ENCODE results near the gene BEST2.

Gene BEST2

DNA sequence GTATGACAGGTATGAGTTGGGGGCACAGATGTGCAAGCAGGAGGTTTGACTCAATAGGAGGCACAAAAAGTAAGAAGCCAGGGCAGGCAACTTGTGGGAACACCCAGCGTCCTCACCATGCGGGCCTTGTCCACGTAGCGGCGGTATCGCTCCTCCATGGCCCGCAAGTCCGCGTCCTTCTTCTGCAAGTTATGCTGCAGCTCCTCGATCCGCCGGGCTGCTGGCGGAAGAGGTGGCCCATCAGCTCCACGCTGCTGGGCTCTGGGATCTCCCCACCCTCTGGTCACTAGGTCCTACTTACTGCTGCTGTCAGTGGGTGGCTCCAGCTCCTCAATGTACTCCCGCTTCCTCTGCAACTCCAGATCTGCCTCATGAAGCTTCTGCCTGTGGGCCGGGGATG, 13.1 kb downstream of the BEST2 start:
- H3K4me3 ChIP-seq (ENCODE audit: low read depth, low read length): no peak overlapping the region
- DNase-seq (ENCODE audit: low read depth): no peak

- no peak for DNase-seq (ENCODE audit: low read depth)
- H3K4me3 ChIP-seq (ENCODE audit: low read depth, low read length): peak overlapping the region; percentile 57
Measured at GRCh38 chr19:12766051-12766521, 14.5 kb downstream of the BEST2 start.

DNA sequence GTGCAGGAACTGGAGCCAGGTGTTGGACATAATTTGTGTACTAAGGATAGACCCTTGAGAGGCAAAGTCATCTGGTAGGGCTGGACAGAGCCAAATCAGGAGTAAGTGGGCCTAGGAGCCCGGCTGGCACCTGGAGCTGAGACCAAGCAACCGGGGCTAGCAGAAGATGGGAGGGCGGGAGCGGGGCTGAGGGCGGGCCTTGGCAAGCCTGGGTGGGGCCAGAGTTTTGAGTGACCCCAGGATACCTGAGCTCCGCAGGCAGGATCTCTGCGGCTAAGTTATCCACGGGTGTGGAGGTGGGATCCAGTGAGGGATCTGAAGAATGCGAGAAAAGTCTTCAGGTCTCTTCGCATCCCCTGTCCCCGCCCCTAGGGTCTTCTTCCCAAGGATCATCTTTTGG, 15.6 kb downstream of the BEST2 start:
- DNase-seq (ENCODE audit: low read depth): no peak
- H3K4me3 ChIP-seq (ENCODE audit: low read depth, low read length): no peak overlapping the region

DNA sequence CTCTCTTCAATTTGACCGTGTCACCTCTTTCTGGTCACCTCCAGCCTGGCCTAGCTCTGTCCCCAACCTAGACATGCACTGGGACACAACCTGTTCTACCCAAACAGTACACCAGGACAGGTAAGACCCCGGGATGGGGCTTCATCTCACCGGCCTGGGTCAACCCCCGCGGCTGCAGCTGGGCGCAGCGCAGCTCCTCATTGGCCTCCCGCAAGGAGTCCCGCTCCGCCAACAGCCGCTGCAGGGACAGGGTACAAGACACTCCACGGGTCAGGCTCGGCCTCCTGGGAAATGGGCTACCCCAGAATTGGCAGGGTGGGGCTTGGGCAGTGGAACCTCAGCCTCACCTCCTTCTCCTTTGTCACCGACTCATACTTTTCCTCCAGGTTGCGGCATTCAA, 16.1 kb downstream of the BEST2 start:
- H3K4me3 ChIP-seq (ENCODE audit: low read depth, low read length): no peak overlapping the region
- DNase-seq (ENCODE audit: low read depth): no peak

- DNase-seq (ENCODE audit: low read depth): no peak
- H3K4me3 ChIP-seq (ENCODE audit: low read depth, low read length): no peak overlapping the region
Measured at GRCh38 chr19:12769689-12770088, 18.1 kb downstream of the BEST2 start.

- no peak for DNase-seq (ENCODE audit: low read depth)
- H3K4me3 ChIP-seq (ENCODE audit: low read depth, low read length): no peak overlapping the region
Measured at GRCh38 chr19:12770922-12771321, 19.3 kb downstream of the BEST2 start.

GRCh38 chr19:12772323-12772722, 20.7 kb downstream of the BEST2 start:
- no peak for DNase-seq (ENCODE audit: low read depth)
- no peak overlapping the region for H3K4me3 ChIP-seq (ENCODE audit: low read depth, low read length)

DNA sequence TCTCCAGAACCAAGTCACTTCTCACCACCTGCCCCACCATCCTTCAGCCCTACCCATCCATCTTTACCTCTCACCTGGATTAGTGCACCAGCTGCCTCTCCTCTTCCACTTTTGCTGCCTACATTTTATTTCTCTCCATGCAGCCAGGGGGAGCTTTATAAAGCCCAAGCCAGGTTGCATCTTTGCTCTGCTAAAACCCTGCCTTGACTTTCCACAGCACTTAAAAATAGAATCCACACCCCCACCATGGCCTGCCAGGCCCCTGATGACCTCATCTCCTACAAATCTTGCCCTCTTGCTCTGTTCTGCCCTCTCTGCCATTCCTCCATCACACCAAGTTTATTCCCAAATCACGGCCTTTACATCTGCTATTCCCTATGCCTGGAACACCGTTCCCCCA, 22.0 kb downstream of the BEST2 start:
- no peak for DNase-seq (ENCODE audit: low read depth)
- H3K4me3 ChIP-seq (ENCODE audit: low read depth, low read length): no peak overlapping the region

DNA sequence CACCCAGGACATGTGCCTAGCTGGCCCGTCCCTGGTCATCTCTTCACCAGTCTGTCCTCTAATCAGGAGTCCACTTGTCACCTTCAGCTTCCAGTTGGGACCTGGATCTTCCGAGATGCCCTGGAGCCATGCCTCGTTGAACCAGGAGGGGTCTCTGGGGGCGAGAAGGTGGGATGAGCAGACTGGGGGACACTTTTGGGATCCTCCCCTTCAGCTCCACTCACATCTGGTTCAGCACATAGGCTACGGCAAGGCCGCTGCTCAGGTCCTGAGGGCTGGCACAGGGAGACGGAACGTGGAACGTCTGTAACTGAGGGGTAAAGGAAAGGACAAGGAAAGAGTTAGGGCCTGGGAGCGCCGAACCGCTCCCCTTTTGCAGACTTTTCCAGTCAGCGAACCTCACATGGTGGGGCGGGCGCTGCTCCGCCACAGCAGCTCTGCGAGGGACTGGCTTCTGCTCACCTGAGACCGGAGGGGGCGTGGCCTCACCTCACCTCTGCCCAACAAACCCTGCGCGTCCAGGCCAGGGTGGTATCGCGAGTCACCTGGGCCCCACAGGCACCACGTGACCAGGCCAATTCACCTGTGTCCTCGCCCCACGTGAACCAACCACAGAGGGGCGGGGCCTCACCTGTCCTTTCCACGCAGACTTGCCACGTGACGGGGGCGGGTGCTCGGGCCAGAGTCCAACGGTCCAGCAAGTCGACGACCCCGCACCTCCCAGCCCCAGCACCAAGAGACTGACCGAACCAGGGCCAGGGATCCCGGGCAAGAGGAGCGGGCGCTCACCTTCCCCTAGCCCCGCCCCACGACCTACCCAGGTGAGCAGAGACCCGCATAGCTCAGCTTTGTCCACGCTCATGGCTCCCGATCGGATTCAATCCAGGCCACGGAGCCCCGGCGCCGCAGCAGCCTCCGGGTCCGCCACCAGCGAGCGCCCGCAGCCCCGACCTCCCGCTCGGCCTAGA, 23.3 kb downstream of the BEST2 start, which contains the start of gene HOOK2:
Gene HOOK2, minus strand, starts transcription at position 965 of the 968 bp plus-strand sequence. Its CDS starts 103 bp downstream, at position 862.
- no peak for DNase-seq (ENCODE audit: low read depth)
- H3K4me3 ChIP-seq (ENCODE audit: low read depth, low read length): peak within 1 kb of the TSS; percentile 77

- peak overlapping the region; percentile 61 for H3K4me3 ChIP-seq (ENCODE audit: low read depth, low read length)
- no peak for DNase-seq (ENCODE audit: low read depth)
Measured at GRCh38 chr19:12777217-12778016, 25.8 kb downstream of the BEST2 start.

DNA sequence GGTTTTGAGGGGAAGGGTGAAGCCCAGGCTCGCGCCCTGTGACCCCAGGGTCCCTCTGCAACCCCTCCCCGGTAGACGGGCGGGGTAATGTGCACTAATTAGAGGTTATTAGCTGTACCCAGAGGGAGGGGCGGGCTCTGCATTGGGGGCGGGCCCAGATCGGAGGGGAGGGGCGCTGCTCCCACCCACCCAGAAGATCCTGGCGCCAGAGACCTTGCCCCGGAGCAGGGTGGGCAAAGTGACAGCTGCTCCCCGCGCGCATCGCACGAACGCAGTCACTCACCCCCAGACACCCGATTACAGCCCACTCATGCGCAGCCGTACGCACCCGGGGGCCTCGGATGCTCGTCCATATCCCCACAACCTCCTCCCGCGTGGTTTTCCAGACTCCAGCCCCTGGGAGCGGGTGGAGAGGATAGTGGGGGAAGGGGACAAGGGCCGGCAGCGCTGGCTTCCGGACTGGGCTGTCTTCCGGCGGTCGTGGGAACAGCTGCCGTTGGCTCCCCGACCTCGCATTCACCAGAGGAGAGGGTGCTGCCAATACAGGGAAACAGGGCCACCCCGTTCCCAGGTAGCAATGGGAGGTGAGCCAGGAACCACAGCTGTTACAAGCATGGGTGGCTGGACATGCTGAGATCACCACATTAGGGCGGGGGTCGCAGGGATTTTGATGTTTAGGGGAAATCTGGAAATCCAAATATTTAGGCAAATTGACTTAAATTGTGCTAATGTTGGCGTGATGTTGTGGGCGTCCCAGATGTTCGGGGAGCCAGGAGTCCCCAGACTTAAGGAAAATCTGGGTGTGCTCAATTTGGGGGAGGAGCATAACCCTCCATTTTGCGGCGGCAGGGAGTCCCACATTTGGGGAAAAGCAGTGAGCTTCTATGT, 26.7 kb downstream of the BEST2 start:
- H3K4me3 ChIP-seq (ENCODE audit: low read depth, low read length): peak overlapping the region; percentile 61
- DNase-seq (ENCODE audit: low read depth): no peak

DNA sequence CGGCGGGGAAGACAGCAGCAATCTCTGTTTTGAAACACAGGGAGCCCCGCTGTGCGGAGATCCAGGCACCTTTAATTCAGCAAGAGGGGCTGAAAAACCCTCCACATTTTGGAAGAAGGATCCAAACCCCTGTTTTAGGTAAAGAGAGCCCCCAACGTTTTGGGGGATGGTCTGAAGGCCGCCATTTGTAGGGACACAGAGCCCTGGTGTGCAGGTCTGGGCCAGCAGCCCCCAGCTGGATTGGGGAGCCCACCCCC, 27.2 kb downstream of the BEST2 start:
- no peak for DNase-seq (ENCODE audit: low read depth)
- peak overlapping the region; percentile 61 for H3K4me3 ChIP-seq (ENCODE audit: low read depth, low read length)

DNA sequence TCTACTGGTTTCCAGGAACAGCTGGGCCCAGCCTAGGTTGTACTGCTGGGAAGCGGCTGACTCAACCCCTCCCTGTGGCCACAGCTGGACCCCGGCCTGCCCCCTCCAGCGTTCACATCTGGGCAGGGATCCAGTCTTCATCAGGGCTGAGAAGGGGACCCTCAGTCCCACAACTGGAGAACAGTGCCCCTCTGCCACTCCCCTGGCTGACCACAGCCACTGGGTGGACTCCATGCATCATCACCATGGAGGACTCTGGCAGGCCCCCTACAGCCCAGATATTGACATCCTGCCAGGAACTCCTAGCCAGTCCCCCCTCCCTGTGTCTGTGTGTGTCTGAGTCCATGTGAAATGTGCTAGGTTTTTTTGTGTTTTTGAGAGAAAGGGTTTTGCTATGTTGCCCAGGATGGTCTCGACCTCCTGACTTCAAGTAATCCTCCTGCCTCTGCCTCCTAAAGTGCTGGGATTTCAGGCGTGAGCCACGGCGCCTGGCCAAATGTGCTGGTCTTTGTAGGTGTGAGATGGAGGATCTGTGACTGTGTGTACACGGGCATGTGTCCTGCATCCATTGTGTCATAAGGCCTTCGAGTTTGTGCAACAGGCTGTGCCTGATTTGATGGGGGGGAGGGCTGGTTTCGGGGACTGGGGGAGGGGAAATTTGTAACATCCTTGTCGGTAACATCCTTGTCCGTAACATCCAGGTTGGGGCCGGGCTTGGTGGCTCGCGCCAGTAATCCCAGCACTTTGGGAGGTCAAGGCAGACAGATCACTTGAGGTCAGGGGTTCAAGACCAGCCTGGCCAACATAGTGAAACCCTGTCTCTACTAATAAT, 27.8 kb downstream of the BEST2 start:
- DNase-seq (ENCODE audit: low read depth): peak; percentile 94

GRCh38 chr19:12782174-12782423, 30.5 kb downstream of the BEST2 start:
- H3K4me3 ChIP-seq (ENCODE audit: low read depth, low read length): peak overlapping the region; percentile 41
- DNase-seq (ENCODE audit: low read depth): no peak

More for the DNA sequence above, 27.8 kb downstream of the BEST2 start:
- H3K4me3 ChIP-seq (ENCODE audit: low read depth, low read length): peak overlapping the region; percentile 61

GRCh38 chr19:12782424-12783290, 31.1 kb downstream of the BEST2 start:
- peak; percentile 75 for DNase-seq (ENCODE audit: low read depth)
- peak overlapping the region; percentile 41 for H3K4me3 ChIP-seq (ENCODE audit: low read depth, low read length)

DNA sequence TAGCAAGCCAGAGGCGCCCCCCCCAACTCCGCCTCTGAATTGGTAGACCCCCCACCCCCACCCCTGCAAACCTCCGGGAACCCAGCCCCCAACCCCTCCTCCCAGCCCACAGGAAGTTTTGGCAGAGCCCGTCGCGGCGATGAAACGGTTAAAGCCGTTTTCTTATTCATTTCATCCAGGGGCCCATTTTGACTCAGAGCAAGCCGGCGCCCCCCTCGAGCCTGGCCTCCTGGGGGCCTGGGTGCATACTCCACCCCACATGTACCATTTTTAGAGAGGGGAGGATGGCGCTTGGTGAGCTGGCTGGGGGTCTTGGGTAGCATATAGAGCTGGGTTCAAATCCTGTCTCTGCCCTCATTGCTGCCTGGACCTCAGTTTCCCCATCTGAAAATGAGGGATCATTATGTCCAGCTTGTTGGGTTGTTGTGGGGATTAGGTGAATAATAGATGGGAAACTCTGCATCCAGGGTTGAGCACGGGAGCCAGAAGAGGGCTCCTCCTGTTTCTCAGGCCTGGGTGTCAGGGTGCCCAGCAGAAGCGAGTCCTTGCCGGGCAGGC, 31.8 kb downstream of the BEST2 start:
- H3K4me3 ChIP-seq (ENCODE audit: low read depth, low read length): peak overlapping the region; percentile 41
- no peak for DNase-seq (ENCODE audit: low read depth)

- no peak overlapping the region for H3K4me3 ChIP-seq (ENCODE audit: low read depth, low read length)
- no peak for DNase-seq (ENCODE audit: low read depth)
Measured at GRCh38 chr19:12783849-12784393, 32.3 kb downstream of the BEST2 start.

Data from skeletal muscle cell (primary cell).